GM18520 (cell line): Measurements from ENCODE around the gene DLL3.

Experiments used
- ATAC-seq: cut with Tn5 transposase; IDR thresholded peaks from one replicate; pipeline ENCODE4 v1.9.1; 2021; ENCODE audit not compliant: unreplicated experiment

Gene DLL3

DNA sequence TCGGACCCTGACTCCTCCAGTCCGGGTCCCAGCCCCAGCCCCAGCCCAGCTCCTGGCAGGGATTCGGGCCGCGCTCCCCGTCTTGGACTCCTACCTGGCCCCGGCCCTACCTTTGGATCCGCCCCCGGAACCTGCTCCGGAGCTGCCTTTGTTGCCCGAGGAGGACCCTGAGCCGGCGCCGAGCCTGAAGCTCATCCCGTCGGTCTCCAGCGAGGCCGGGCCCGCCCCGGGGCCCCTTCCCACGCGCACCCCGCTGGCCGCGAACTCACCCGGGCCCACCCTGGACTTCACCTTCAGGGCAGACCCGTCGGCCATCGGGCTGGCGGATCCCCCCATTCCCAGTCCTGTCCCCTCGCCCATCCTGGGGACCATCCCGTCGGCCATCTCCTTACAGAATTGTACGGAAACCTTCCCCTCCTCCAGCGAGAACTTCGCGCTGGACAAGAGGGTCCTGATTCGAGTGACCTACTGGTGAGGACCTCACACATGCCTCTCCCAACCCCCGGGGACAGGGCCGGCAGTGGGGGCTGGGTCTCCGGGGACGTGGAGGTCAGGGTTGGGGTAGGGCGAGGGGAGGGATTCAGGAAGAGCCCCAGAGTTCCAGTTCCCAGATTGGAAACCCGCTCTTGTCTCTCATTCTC lies 16.9 kb downstream of the DLL3 start:
- ATAC-seq, result no peak

DNA sequence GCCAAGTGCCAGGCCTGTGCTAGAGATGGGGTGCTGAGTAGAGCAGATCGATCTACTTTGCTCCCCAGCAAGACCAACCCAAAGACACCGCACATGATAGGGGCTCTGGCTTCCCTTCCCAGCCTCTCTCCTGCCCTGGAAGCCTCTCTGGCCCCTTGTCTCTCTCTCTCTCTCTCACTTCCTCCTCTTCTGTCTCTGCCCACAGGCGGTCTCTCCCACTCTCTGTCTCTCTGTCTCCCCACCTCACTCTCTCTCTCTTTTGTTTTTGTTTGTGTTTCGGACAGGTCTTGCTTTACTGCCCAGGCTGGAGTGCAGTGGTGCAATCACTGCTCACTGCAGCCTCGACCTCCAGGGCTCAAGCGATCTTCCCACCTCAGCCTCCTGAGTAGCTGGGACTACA lies 17.5 kb downstream of the DLL3 start:
- ATAC-seq, result no peak

DNA sequence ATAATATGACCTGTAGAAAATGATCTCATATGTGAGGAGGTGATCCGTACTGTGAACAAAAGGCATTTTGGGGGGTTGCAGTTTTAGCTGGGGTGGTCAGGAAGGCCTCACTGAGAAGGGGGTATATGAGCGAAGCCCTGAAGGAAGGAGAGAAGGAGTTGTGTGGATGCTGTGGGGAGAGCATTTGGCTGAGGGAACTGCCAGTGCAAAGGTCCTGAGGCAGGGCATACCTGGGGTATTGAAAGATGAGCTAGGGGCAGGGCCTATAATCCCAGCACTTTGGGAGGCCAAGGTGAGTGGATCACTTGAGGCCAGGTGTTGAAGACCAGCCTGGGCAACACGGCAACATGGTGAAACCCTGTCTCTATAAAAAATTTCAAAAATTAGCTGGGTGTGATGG lies 18.7 kb downstream of the DLL3 start:
- ATAC-seq, result no peak

DNA sequence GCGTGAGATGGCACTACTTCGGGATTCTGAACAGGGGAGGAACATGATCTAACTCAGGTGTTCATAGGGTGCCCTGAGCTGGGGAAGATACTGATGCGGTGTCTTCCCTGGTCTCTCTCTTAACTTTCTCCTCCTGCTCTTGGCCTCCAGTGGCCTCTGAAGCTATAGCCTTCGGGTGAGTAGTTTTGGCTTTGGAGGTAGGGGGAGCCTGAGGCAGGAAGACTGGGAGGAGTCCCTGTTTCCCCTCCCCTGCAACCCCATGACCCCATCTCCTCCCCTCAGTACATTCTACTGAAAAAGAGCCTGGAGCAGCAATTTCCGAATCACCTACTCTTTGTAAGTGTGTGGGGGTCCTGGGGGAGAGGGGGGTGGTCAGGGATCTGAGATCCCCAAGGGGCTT lies 19.7 kb downstream of the DLL3 start:
- ATAC-seq, result no peak

DNA sequence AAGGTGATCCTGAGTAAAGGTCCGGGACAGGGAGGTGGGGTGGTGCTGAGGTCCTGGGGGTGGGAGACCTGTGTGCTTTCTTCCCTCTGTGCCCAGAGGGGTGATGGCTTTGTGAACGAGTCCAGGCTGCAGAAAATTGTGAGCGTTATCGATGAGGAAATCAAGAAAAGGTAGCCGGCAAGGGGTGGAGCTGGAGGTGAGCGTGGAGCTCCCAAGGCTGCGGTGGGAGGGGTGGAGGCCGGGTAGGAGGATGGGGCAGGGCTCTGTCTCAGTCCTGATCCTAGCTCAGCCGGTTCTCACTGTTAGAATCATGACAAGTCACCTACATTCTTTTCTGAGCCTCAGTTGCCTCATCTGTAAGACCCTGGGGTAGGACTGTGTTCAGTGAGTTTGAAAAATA lies 20.2 kb downstream of the DLL3 start:
- ATAC-seq, result no peak

DNA sequence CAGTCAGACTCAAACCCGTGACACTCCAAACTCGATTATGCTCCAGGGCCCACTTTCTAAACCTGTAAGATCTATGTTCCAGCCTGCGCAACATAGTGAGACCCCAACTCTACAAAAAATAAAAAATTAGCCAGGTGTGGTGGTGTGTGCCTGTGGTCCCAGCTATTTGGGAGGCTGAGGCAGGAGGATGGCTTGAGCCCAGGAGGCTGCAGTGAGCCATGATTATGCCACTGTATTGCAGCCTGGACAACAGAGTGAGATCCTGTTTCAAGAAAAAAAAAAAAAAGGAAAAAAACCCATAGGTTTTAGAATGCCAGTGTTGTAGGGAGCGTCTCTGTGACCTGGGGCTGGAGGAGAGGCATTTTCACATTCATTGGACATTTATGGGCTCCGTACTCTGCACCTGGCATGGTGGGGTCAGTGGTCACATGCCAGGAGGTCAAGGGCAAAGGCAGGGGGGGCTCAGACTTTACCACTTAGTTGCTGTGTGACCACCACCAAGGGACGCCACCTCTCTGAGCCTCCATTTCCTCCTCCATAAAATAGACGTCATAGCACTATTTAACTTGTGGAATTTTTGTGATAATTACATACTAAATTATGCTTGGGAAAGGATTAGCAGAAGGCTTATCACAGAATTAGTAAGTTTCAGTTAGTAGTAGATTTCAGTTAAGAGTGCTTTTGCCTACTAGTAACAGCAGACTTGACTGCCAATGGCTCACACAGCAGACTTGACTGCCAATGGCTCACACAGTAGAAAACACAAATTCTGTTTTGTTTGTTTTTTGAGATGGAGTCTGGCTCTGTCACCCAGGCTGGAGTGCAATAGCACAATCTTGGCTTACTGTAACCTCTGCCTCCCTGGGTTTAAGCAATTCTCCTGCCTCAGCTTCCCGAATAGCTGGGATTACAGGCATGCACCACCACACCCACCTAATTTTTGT lies 22.1 kb downstream of the DLL3 start:
- ATAC-seq, result no peak

DNA sequence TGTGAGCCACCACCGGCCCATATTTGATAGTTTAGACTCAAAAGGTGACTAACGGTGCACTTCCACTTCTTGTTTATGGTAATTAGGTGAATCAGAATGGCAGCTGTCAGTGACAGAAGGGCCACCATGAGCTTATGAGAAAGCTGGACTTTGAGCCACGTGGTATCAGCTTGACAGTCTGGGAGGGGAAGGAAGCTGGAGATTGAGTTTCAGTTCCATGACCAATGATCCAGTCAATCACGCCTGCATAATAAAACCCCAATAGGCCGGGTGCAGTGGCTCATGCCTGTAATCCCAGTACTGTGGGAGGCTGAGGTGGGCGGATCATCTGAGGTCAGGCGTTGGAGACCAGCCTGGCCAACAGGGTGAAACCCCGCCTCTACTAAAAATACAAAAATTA lies 25.7 kb downstream of the DLL3 start:
- ATAC-seq, result no peak

DNA sequence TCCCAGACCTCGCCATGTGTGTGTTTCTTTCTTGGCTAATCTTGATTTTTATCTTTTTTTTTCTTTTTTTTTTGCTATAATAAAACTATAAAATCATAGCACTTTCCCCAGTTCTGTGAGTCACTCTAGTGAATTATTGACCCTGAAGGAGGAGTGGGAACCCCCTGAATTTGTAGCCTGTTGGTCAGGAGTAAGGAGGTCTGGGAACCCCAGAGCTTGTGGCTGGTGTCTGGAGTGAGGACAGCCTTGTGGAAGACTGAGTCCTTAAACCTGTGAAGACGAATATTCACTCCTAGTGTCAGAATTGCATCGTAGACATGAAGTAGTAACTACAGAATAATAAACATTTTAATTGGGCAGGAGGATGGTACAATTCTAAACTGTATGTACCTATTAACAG lies 26.5 kb downstream of the DLL3 start:
- no peak for ATAC-seq

DNA sequence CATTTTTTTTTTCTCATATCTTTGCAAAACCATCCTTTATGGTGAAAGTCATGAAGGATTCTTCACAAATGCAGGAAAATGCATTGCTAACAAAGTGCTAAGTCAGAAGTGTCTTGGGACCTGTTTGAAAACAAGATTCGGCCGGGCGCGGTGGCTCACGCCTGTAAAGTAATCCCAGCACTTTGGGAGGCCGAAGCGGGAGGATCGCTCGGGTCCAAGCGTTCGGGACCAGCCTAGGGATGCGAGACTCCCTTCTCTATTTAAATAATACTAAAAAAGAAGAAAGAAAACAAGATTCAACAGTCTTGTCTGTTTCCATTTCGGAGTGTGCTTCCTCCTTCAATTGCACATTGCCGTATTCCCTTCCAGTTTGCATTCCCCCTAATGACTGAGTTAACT lies 33.1 kb downstream of the DLL3 start:
- no peak for ATAC-seq

DNA sequence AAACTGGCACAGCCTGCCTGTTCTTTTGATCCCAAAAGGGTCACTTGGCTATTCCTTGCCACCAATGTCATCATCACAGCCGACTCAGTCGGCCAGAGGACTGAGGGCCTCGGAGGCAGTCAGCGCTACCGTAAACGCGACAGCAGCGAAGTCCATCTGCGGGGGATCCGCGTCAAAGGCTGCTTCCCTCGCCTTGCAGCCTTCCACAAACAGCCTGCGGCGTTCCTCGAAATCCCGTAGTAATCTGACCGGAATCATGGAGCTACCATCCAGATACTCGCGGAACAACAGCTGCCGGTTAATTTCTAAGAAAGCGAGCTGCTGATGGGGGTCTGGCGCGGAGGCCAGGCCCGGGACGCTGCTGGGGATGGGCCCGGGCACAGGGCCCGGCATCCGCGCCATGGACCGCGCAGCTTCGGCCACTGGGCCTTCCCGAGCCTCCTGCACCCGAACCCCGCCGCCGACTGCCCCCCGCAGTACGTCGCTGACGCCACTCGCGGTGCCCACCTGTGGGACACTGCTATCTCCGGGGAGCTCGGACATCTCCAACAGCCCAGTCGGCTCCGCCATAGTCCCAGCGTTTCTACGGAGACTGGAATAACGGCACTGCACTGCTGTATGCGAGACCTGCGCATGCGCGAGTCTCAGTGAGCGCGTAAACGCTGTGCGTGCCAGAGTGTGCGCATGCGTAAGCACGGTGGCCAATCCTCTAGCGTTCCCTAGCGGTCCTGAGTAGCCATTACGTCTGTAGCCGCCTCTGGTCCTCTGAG lies 33.7 kb downstream of the DLL3 start, which contains the start of gene EID2B:
TSS of gene EID2B (minus strand) at position 620 of the 770 bp plus-strand sequence. CDS start at position 570, 50 bp downstream.
- peak; percentile 91 for ATAC-seq

DNA sequence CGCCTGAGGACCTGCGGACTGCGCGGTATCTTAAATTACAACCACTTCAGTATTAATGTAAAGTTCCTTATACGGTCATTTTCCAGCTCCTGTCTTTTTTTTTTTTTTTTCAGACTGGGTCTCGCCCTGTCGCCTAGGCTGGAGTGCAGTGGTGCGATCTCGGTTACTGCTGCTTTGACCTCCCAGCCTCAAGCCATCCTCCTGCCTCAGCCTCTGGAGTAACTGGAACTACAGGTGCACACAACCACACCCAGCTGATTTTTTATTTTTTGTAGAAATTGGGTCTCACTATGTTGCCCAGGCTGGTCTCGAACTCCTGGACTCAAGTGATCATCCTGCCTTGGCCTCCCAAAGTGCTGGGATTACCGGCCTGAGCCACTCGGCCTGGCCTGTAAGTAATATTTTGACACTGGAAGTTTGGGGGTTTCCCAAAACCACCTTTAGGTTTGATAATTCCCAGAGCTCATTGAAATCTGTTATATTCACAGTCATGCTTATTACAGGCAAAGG lies 34.3 kb downstream of the DLL3 start:
- peak; percentile 6 for ATAC-seq

DNA sequence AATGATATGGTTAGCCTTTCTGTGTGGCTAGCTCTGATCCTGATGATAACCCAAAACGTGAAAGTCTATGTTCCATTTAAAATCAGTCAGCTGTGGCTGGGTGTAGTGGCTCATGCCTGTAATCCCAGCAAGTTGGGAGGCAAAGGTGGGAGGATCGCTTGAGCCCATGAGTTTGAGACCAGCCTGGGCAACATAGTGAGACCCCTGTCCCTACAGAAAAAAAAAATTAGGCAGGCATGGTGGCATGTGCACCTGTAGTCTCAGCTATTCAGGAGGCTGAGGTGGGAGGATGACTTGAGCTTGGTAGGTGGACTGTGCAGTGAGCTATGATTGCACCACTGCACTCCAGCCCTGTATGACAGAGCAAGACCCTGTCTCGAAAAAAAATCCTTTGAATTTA lies 35.0 kb downstream of the DLL3 start:
- no peak for ATAC-seq

DNA sequence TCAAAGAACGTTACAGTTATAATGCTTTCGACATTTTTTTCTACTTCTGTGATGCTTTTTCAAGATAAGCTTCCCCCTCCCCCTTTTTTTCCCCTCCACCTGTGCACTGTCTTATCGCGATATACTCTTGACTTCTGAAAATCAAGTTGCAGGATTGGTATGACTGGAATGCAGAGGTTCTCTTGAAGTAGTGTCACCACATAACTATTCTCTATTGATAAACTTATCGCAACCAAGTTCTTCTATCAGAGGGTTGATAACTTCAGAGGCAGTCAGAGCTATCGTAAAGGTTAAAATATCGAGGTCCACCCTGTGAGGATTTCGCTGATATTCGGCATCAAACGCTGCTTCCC lies 40.4 kb downstream of the DLL3 start:
- no peak for ATAC-seq

DNA sequence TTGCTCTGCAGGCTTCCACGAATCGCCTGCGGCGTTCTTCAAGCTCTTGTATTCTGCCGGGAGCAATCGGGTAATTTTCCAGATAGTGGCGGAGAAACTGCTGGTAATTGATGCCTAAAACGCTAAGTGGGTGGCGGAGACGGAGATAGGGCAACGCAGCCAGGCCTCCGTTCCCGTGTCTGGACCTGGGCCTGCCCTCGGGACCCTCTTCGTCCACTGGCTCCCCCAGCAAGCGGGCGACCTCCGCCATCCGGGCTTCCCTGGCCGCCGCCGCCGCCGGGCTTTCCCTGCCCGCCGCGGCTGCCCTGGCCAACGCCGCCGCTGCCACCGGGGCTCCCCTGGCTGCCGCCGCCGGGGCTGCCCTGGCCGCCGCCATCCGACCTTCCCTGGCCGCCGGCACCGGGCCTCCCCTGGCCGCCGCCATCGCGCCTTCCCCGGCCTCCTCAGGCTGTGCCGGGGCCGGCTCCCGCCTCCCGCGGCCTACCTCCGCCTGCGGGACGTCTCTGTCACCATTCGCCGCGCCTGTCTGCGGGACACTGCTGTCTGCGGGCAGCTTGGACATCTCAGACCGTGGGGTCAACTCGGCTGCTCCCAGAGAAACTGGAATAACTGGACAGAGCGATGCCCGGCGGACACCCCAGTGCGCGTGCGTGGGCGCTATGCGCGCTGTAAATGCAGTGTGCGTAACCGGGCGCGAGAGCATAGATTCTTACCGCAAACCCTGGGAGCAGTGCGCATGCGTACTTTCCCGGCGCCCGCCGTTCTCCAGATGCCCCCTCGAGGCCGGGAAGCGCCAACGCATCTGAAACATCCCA lies 41.0 kb downstream of the DLL3 start, which contains the start of gene EID2:
TSS of gene EID2 (minus strand) at position 644 of the 815 bp plus-strand sequence. CDS start at position 562, 82 bp downstream.
- ATAC-seq, result peak; percentile 77

DNA sequence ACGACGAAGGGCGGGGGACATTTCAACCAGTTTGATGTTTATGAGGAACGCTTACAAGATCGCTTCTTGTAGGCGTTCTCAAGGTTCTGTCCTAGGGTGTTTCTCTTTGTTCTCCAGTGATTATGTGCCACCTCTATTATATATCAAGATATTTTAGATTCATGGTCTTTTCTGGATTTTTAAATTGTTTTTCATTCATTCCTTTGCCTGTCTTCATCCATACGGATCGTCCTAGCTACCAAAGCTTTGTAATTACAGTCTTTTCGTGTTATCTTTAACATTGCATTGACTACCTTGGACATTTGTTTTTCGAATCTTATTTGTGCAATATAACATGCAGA lies 41.6 kb downstream of the DLL3 start:
- ATAC-seq, result no peak

DNA sequence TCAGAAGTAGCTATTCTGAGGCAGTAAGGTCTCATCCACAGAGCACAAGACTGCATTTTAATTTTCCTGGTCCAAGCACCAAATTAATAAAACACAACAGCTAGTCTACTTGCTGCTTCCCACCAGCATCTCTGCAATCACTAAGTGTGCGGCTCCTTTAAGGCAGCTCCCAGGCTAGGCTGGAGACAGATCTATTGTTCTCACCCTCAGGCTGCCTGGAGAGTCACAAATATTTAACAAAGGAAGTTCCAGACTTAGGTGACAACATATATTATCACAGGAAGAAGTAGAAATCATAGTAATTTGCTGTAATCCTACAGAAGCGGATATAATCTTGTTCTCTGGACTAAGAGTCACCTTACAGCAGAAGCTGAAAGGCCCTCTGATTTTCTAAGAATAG lies 43.5 kb downstream of the DLL3 start:
- no peak for ATAC-seq

DNA sequence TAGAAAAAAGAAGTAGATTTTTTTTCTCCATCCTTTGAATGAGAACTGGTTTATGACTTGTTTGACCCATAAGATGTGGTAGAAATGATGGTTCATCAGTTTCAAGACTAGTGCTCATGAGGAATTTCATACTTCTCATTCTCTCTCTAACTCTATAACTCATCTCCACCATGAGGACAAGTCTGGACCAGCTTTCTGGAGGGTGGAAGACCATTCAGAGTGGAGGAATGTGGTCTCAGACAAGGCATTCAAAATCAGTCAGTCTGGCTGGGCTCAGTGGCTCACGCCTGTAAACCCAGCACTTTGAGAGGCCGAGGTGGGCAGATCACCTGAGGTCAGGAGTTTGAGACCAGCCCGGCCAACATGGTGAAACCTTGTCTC lies 44.7 kb downstream of the DLL3 start:
- no peak for ATAC-seq

DNA sequence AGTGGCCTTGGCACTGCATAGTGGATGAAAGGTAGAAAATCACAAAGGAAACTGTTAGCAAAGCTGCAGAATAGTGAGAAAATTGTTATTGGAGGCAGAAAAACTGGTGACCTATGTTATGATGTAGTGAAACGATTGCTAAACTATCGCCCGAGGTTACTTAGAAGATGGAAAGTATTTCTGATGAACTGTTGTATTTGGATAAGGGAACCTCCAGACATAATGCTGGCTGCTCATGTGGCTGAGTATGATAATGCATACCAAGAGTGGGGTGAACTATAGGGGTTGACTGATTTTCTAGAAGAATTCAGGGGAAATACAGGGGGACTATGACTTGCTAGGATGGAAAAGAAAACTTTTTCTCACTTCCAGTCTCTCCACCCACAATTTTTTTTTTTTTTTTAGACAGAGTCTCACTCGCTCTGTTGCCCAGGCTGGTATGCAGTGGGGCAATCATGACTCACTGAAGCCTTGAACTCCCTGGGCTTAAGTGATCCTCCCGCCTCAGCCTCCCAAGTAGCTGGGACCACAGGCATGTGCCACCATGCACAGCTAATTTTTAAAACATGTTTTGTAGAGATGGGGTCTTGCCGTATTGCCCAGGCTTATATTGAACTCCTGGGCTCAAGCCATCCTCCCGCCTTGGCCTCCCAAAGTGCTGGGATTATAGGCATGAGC lies 45.6 kb downstream of the DLL3 start:
- ATAC-seq, result no peak

DNA sequence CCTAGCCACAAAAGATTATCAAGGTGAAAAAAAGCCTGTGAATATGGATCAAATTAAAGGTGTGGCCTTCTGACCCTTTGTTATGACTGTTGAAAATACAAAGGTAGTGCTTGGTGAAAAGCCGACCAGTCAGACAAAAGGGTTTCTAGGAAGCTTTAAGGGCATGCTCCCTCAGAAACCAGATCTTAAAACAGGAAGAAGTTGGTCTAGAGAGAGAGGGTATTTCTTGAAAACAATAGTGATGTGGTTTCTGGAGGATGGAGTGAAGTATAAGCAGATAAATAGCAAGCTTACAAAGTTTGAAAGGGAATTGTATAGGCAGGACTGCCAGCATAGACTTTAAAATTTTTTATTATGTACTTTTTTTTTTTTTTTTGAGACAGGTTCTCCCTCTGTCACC lies 46.2 kb downstream of the DLL3 start:
- ATAC-seq, result no peak

DNA sequence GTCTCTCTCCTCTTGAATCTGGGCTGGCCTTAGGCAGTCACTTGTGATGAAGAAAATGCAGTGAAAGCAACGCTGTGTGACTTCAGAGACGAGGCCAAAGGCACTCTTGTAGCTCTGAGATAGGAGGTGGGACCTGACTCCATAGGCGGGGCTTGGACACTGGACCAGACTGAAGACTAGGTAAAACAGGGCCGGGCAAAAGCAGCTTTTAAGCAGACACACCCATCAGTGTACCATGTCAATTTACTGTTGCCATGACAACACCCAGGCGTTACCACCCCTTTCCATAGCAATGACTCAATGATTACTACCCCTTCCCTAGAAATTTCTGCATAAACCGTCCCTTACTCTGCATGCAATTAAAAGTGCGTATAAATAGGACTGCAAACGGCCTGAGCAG lies 47.9 kb downstream of the DLL3 start:
- no peak for ATAC-seq
